B cell (primary cell): ENCODE data around the gene DSCAML1. TPM values are rescaled to one million over a fixed set of nuclear protein-coding genes. Genes with fewer than 3 reads are reported as not detected.

Experiments used
- ATAC-seq: fragments of 200-7000 bp; cut with Tn5 transposase; one replicate; pipeline ENCODE4 v1.10.0; 2021; ENCODE audit warnings: low read depth, mild to moderate bottlenecking, moderate number of reproducible peaks, moderate library complexity
- CTCF ChIA-PET: fragments of 350-600 bp; sonication (Branson Sonifier 250); formaldehyde crosslinking; loops from one replicate; lab custom pipeline; 2021; ENCODE audit warnings: antibody characterized with exemption, inconsistent platforms; lab: Charles Lee
- POLR2A ChIA-PET: fragments of 350-600 bp; sonication (Branson Sonifier 250); formaldehyde crosslinking; loops from one replicate; lab custom pipeline; 2021; ENCODE audit warnings: antibody characterized with exemption; lab: Charles Lee
- DNase-seq: peaks from one replicate; pipeline ENCODE4 v3.0.0; 2013
- H2AFZ ChIP-seq: 2 replicates; pipeline ENCODE4 v1.6.1; 2012; ENCODE audit warnings: mild to moderate bottlenecking, low read depth, low read length; ENCODE audit not compliant: insufficient read depth, poor library complexity, severe bottlenecking
- H3K27ac ChIP-seq, 2 donors: 1 replicate in 1 of 2; 2 replicates in 1 of 2; pipeline ENCODE4 v1.5.1; 2012 to 2013; ENCODE audit warnings: low read length in 2 of 2, mild to moderate bottlenecking in 2 of 2, moderate library complexity in 1 of 2
- H3K27me3 ChIP-seq, 4 experiments: fragments of 200-600 bp in 1 of 4; sonication (generic) in 1 of 4; replicated peaks in 1 of 4; 1 replicate in 2 of 4; 2 replicates in 2 of 4; pipeline versions ENCODE4 v1.6.1 to v1.7.0; 2013 to 2016; ENCODE audit warnings: low read length in 3 of 4, mild to moderate bottlenecking in 2 of 4, mixed read lengths in 1 of 4, moderate library complexity in 1 of 4; ENCODE audit not compliant: insufficient read depth in 4 of 4, control insufficient read depth in 3 of 4; ENCODE audit errors: control extremely low read depth in 1 of 4
- H3K36me3 ChIP-seq, 2 experiments: replicated peaks in 1 of 2; 1 replicate in 1 of 2; 2 replicates in 1 of 2; pipeline versions ENCODE4 v1.6.1 to v1.7.1; 2013; ENCODE audit warnings: low read length in 1 of 2; ENCODE audit not compliant: insufficient read depth in 2 of 2, control insufficient read depth in 1 of 2; ENCODE audit errors: control extremely low read depth in 1 of 2, extremely low read depth in 1 of 2
- H3K4me1 ChIP-seq, 2 donors: fragments of 200-600 bp in 1 of 2; sonication (generic) in 1 of 2; 1 replicate in 1 of 2; 2 replicates in 1 of 2; pipeline versions ENCODE4 v1.5.1 to v1.6.1; 2013 to 2017; ENCODE audit warnings: low read length in 2 of 2; ENCODE audit not compliant: control insufficient read depth in 2 of 2, insufficient read depth in 2 of 2
- H3K4me2 ChIP-seq: replicated peaks from 2 replicates; pipeline ENCODE3; 2012; ENCODE audit warnings: mild to moderate bottlenecking, low read depth, low read length; ENCODE audit not compliant: poor library complexity, severe bottlenecking
- H3K4me3 ChIP-seq, 5 experiments: fragments of 200-600 bp in 1 of 5; sonication (generic) in 1 of 5; 1 replicate in 3 of 5; 2 replicates in 2 of 5; pipeline versions ENCODE4 v1.5.1 to v1.7.0; 2011 to 2016; ENCODE audit warnings: low read length in 4 of 5, mild to moderate bottlenecking in 4 of 5, low read depth in 2 of 5, control low read depth in 1 of 5, moderate library complexity in 1 of 5; ENCODE audit not compliant: insufficient read depth in 1 of 5; ENCODE audit errors: control extremely low read depth in 1 of 5, extremely low read depth in 1 of 5
- H3K79me2 ChIP-seq: fragments of 200-600 bp; sonication (generic); one replicate; pipeline ENCODE4 v1.6.0; 2016; ENCODE audit warnings: low read length; ENCODE audit not compliant: control insufficient read depth, insufficient read depth
- H3K9ac ChIP-seq: fragments of 200-600 bp; sonication (generic); 2 replicates; pipeline ENCODE4 v1.6.1; 2017; ENCODE audit warnings: mild to moderate bottlenecking, low read length, moderate library complexity
- H3K9me3 ChIP-seq, 3 donors: one replicate each; pipeline versions ENCODE4 v1.6.1 to v1.7.1; 2013; ENCODE audit warnings: low read length in 2 of 3; ENCODE audit not compliant: control insufficient read depth in 2 of 3, insufficient read depth in 1 of 3; ENCODE audit errors: control extremely low read depth in 1 of 3
- H4K20me1 ChIP-seq: 2 replicates; pipeline ENCODE4 v1.6.0; 2012; ENCODE audit warnings: mild to moderate bottlenecking, low read length; ENCODE audit not compliant: insufficient read depth, control insufficient read depth, poor library complexity, severe bottlenecking
- H3K27ac Mint-ChIP-seq: one replicate; pipeline ENCODE4 v1.8.0; 2021; ENCODE audit warnings: mixed read lengths
- H3K27me3 Mint-ChIP-seq: one replicate; pipeline ENCODE4 v1.8.0; 2021; ENCODE audit warnings: mixed read lengths
- H3K4me1 Mint-ChIP-seq: one replicate; pipeline ENCODE4 v1.8.0; 2021; ENCODE audit warnings: mixed read lengths
- H3K4me3 Mint-ChIP-seq: one replicate; pipeline ENCODE4 v1.8.0; 2021; ENCODE audit warnings: mixed read lengths
- H3K9me3 Mint-ChIP-seq: one replicate; pipeline ENCODE4 v1.8.0; 2022; ENCODE audit warnings: mixed read lengths; ENCODE audit not compliant: insufficient read depth
- EZH2 ChIP-seq: IDR thresholded peaks from 2 replicates; pipeline ENCODE4 v1.6.1; 2012; ENCODE audit warnings: borderline replicate concordance, low read depth, mild to moderate bottlenecking, moderate library complexity, low read length; ENCODE audit not compliant: insufficient read depth, poor library complexity, severe bottlenecking
- WGBS: methylation state at CpG from one replicate; pipeline ENCODE4 v1.1.5; 2013; ENCODE audit warnings: missing lambda C conversion rate; ENCODE audit not compliant: insufficient coverage; 5-methylcytosine and 5-hydroxymethylcytosine counted together
- intact Hi-C: fragments of 100-400 bp; cut with micrococcal nuclease; formaldehyde crosslinking; loops from one replicate; pipeline ENCODE4 v1.10.0; 2022
- polyA plus RNA-seq: library from polyadenylated mRNA; depleted of rRNA; stranded (reverse); fragments of >200 nt; gene quantifications from 2 replicates; pipeline ENCODE4 v1.2.3, GENCODE V29; 2012
- total RNA-seq, 2 donors: library from RNA; stranded (reverse); fragments of 120-200 nt in 1 of 2; gene quantifications; 1 replicate in 1 of 2; 2 replicates in 1 of 2; pipeline versions ENCODE4 v1.2.3 to v1.2.4, GENCODE V29; 2013 to 2022
- TF ChIP-seq, protein P1 (sequence below): fragments of 200-600 bp; IDR thresholded peaks from one replicate; pipeline ENCODE4 v1.8.0; 2022; ENCODE audit warnings: antibody characterized with exemption, mild to moderate bottlenecking

DSCAML1 gene
- total and polyA plus RNA-seq, 2 donors (not counting 1 experiment from before 2014, with no cell fraction given) = 1.2 to 6.2 TPM

DNA sequence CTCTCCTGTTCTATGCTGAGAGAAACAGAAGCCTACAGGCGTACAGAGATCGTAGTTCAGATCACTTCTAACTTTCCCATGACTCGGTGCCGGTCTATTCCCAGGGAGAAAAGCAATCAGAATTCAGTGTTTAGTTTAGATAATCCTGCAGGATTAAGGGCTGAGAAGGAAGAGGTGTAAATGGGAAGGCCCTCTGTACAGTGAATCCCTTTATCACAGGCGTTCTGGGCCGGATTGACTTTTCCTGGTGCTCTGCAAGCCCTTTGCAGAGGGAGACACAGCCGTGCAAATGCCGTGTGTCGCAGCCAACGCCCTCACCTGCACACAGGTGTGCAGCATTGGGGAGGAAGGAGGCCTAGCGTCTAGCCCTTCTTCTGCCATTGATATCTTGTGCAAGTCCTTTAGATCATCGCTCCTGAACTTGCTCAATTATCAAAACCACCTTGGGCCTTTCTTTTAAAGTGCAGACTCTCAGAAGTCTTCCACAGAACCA lies 90.6 kb downstream of the DSCAML1 start:
- intact Hi-C loops = no loop called here
- POLR2A ChIA-PET = no interaction called here

DNA sequence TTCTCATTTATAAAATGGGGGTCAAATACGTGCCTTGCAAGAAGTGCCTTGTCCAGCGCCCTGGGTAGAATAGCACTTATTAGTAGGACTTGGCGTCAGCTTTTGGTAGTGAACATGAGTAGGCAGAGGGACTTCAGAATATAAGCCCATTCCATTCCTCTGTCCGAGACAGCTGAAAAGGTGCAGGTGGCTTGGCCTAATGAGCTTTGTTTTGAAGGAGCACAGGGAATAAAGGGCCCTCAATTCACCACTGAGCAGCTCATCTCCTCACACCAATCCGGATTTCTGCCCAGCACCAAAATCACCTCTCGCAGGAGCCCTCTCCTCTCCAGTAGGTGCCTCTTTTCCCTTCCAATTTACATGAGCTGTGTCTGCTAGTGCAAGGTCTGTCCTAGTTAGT lies 91.2 kb downstream of the DSCAML1 start:
- POLR2A ChIA-PET = no interaction called here
- no peaks in the 10 kb centered on the region for H3K9me3 Mint-ChIP-seq

More for the DNA sequence above, 90.6 kb downstream of the DSCAML1 start:
- Histone ChIP-seq H3K79me2 (no peaks in the 10 kb centered on the region), H3K4me1 (no peaks in the 10 kb centered on the region), H3K9me3 (peaks cover 0 to 4% (median 0%) of the 10 kb centered on the region in 3 donors), H2AFZ (no peak overlapping the region), H4K20me1 (no peaks in the 10 kb centered on the region), H3K4me2 (no peak overlapping the region), H3K36me3 (no peaks in the 10 kb centered on the region), H3K27ac (no peak overlapping the region), H3K27me3 (peaks cover 0 to 5% (median 0%) of the 10 kb centered on the region in 4 experiments), H3K9ac (no peak overlapping the region), H3K4me3 (no peak overlapping the region)
- Mint-ChIP-seq H3K9me3 (no peaks in the 10 kb centered on the region), H3K4me1 (no peaks in the 10 kb centered on the region), H3K4me3 (no peak overlapping the region), H3K27ac (no peak overlapping the region), H3K27me3 (peaks cover 38% of the 10 kb centered on the region)
- CTCF ChIA-PET = no interaction called here
- ATAC-seq = no peak
- WGBS = 87% methylated on average over 9 of the region's 12 CpGs
- DNase-seq = no peak
- TF ChIP-seq, protein P1, sequence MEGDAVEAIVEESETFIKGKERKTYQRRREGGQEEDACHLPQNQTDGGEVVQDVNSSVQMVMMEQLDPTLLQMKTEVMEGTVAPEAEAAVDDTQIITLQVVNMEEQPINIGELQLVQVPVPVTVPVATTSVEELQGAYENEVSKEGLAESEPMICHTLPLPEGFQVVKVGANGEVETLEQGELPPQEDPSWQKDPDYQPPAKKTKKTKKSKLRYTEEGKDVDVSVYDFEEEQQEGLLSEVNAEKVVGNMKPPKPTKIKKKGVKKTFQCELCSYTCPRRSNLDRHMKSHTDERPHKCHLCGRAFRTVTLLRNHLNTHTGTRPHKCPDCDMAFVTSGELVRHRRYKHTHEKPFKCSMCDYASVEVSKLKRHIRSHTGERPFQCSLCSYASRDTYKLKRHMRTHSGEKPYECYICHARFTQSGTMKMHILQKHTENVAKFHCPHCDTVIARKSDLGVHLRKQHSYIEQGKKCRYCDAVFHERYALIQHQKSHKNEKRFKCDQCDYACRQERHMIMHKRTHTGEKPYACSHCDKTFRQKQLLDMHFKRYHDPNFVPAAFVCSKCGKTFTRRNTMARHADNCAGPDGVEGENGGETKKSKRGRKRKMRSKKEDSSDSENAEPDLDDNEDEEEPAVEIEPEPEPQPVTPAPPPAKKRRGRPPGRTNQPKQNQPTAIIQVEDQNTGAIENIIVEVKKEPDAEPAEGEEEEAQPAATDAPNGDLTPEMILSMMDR = no peak
- no peak for TF ChIP-seq EZH2

More for the DNA sequence above, 91.2 kb downstream of the DSCAML1 start:
- Histone ChIP-seq H3K79me2 (no peaks in the 10 kb centered on the region), H3K4me3 (no peak overlapping the region), H3K27me3 (peaks cover 0 to 5% (median 0%) of the 10 kb centered on the region in 4 experiments), H3K4me1 (no peaks in the 10 kb centered on the region), H3K4me2 (no peak overlapping the region), H3K9me3 (peaks cover 0 to 4% (median 0%) of the 10 kb centered on the region in 3 donors), H3K9ac (no peak overlapping the region), H4K20me1 (no peaks in the 10 kb centered on the region), H3K27ac (no peak overlapping the region), H2AFZ (no peak overlapping the region), H3K36me3 (no peaks in the 10 kb centered on the region)
- H3K4me3 Mint-ChIP-seq = no peak overlapping the region
- H3K27me3 Mint-ChIP-seq = peaks cover 38% of the 10 kb centered on the region
- CTCF ChIA-PET = no interaction called here
- no peaks in the 10 kb centered on the region for H3K4me1 Mint-ChIP-seq
- 94% methylated on average over 3 of the region's 6 CpGs for WGBS
- H3K27ac Mint-ChIP-seq = no peak overlapping the region
- ATAC-seq = no peak
- no peak for DNase-seq
- no peak for TF ChIP-seq EZH2
- TF ChIP-seq, protein P1 = no peak
- intact Hi-C loops = no loop called here
